IMR-90 (cell line): ENCODE measurements around the gene GCFC2. TPM values are rescaled to one million over a fixed set of nuclear protein-coding genes. Genes with fewer than 3 reads are reported as not detected.

Source experiments
- ATAC-seq: fragments of 200-7000 bp; cut with Tn5 transposase; 2 replicates; pipeline ENCODE4 v1.9.1; 2020; ENCODE audit warnings: low read depth, mild to moderate bottlenecking, moderate library complexity
- BruUV-seq: library from RNA; stranded (reverse); fragments of 400-500 nt; replicated peaks from 2 replicates; lab custom pipeline; 2021; lab: Mats Ljungman, UMichigan
- CTCF ChIA-PET: fragments of 300-600 bp; formaldehyde crosslinking; extraction: SDS; loops from one replicate; lab custom pipeline; 2021; ENCODE audit warnings: antibody characterized with exemption; lab: Yijun Ruan, JAX
- POLR2A ChIA-PET: fragments of 300-600 bp; sonication (Branson Sonifier 250); formaldehyde crosslinking; loops from one replicate; lab custom pipeline; 2022; ENCODE audit warnings: antibody characterized with exemption; ENCODE audit not compliant: unreplicated experiment; lab: Charles Lee
- DNase-seq: peaks from one replicate; pipeline ENCODE4 v3.0.0; 2013
- H2AFZ ChIP-seq: replicated peaks from 2 replicates; pipeline ENCODE3; 2013; ENCODE audit warnings: low read length, mild to moderate bottlenecking; ENCODE audit not compliant: poor library complexity
- H2AK5ac ChIP-seq: 2 replicates; pipeline ENCODE4 v1.6.1; 2013; ENCODE audit warnings: low read depth, low read length, inconsistent platforms
- H2AK9ac ChIP-seq: replicated peaks from 2 replicates; pipeline ENCODE3; 2013; ENCODE audit warnings: mild to moderate bottlenecking, low read depth, low read length, moderate library complexity; ENCODE audit not compliant: poor library complexity
- H2BK120ac ChIP-seq: 2 replicates; pipeline ENCODE4 v1.6.1; 2013; ENCODE audit warnings: low read depth, low read length, inconsistent platforms
- H2BK15ac ChIP-seq: 3 replicates; pipeline ENCODE4 v1.6.1; 2013; ENCODE audit warnings: low read depth, low read length, inconsistent platforms
- H2BK20ac ChIP-seq: 2 replicates; pipeline ENCODE4 v1.6.1; 2013; ENCODE audit warnings: low read depth, mild to moderate bottlenecking, inconsistent platforms, low read length, moderate library complexity
- H2BK5ac ChIP-seq: 2 replicates; pipeline ENCODE4 v1.6.1; 2013; ENCODE audit warnings: mild to moderate bottlenecking, low read depth, low read length, inconsistent platforms; ENCODE audit not compliant: poor library complexity, severe bottlenecking
- H3K14ac ChIP-seq: replicated peaks from 2 replicates; pipeline ENCODE4 v1.6.1; 2013; ENCODE audit warnings: low read depth, low read length, inconsistent platforms
- H3K18ac ChIP-seq: 2 replicates; pipeline ENCODE4 v1.6.1; 2013; ENCODE audit warnings: low read depth, low read length, control low read depth
- H3K23ac ChIP-seq: 2 replicates; pipeline ENCODE4 v1.6.1; 2013; ENCODE audit warnings: low read depth, low read length, inconsistent platforms
- H3K27ac ChIP-seq: 2 replicates; pipeline ENCODE4 v1.5.1; 2013; ENCODE audit warnings: mild to moderate bottlenecking, control low read depth, low read length; ENCODE audit not compliant: insufficient read depth
- H3K27me3 ChIP-seq: 2 replicates; pipeline ENCODE4 v1.6.1; 2013; ENCODE audit warnings: low read length; ENCODE audit not compliant: control insufficient read depth, insufficient read depth
- H3K36me3 ChIP-seq: 2 replicates; pipeline ENCODE4 v1.6.1; 2013; ENCODE audit warnings: low read length, mixed read lengths; ENCODE audit not compliant: control insufficient read depth, insufficient read depth
- H3K4ac ChIP-seq: 2 replicates; pipeline ENCODE4 v1.6.1; 2013; ENCODE audit warnings: low read depth, low read length, inconsistent platforms
- H3K4me1 ChIP-seq: 2 replicates; pipeline ENCODE4 v1.6.1; 2013; ENCODE audit warnings: low read length, mixed read lengths; ENCODE audit not compliant: control insufficient read depth, insufficient read depth
- H3K4me2 ChIP-seq: 2 replicates; pipeline ENCODE4 v1.6.1; 2013; ENCODE audit warnings: low read depth, mild to moderate bottlenecking, control low read depth, low read length, moderate library complexity
- H3K4me3 ChIP-seq: 2 replicates; pipeline ENCODE4 v1.5.1; 2013; ENCODE audit warnings: low read depth, mild to moderate bottlenecking, control low read depth, low read length, moderate library complexity; ENCODE audit not compliant: insufficient read depth
- H3K56ac ChIP-seq: 2 replicates; pipeline ENCODE4 v1.6.1; 2013; ENCODE audit warnings: low read length, inconsistent platforms; ENCODE audit not compliant: insufficient read depth; ENCODE audit errors: extremely low read depth
- H3K79me1 ChIP-seq, 2 experiments: 2 replicates each; pipeline ENCODE4 v1.6.1; 2013; ENCODE audit warnings: low read length in 2 of 2, inconsistent platforms in 1 of 2, low read depth in 1 of 2
- H3K9ac ChIP-seq: 2 replicates; pipeline ENCODE4 v1.6.1; 2013; ENCODE audit warnings: low read depth, low read length, control low read depth
- H3K9me1 ChIP-seq: 2 replicates; pipeline ENCODE4 v1.6.1; 2013; ENCODE audit warnings: low read length, inconsistent platforms; ENCODE audit not compliant: insufficient read depth
- H3K9me3 ChIP-seq: 2 replicates; pipeline ENCODE4 v1.6.1; 2013; ENCODE audit warnings: low read length; ENCODE audit not compliant: control insufficient read depth, insufficient read depth
- H4K20me1 ChIP-seq: 2 replicates; pipeline ENCODE4 v1.6.1; 2013; ENCODE audit warnings: low read length, inconsistent platforms; ENCODE audit not compliant: insufficient read depth
- H4K5ac ChIP-seq: 2 replicates; pipeline ENCODE4 v1.6.1; 2013; ENCODE audit warnings: mild to moderate bottlenecking, low read depth, low read length, control low read depth
- H4K8ac ChIP-seq, 2 experiments: 2 replicates each; pipeline ENCODE4 v1.6.1; 2013; ENCODE audit warnings: low read depth in 2 of 2, low read length in 2 of 2, control low read depth in 1 of 2, inconsistent platforms in 1 of 2
- H4K91ac ChIP-seq: 2 replicates; pipeline ENCODE4 v1.6.1; 2013; ENCODE audit warnings: low read depth, low read length, inconsistent platforms; ENCODE audit not compliant: insufficient read depth
- BHLHE40 ChIP-seq: fragments of 150-350 bp; IDR thresholded peaks from 2 replicates; pipeline ENCODE4 v1.6.1; 2016; ENCODE audit warnings: mild to moderate bottlenecking, low read depth, low read length
- CHD1 ChIP-seq: IDR thresholded peaks from 2 replicates; pipeline ENCODE4 v1.6.1; 2012; ENCODE audit warnings: low read depth, low read length, improper control_type of control experiment
- FOS ChIP-seq: fragments of 150-350 bp; IDR thresholded peaks from 2 replicates; pipeline ENCODE4 v1.6.1; 2016; ENCODE audit warnings: low read depth, low read length
- MAFK ChIP-seq: IDR thresholded peaks from 2 replicates; pipeline ENCODE4 v1.6.1; 2012; ENCODE audit warnings: low read depth, low read length, improper control_type of control experiment
- SMC3 ChIP-seq: fragments of 150-350 bp; IDR thresholded peaks from 2 replicates; pipeline ENCODE4 v1.6.1; 2016; ENCODE audit warnings: low read depth, mild to moderate bottlenecking, antibody characterized with exemption, low read length, moderate library complexity
- WGBS, 2 experiments: methylation state at CpG; one replicate each; pipeline versions ENCODE4 v1.1.5 to v1.1.7; 2013; ENCODE audit warnings: missing lambda C conversion rate in 2 of 2; ENCODE audit not compliant: insufficient read length in 1 of 2; ENCODE audit errors: extremely low coverage in 2 of 2; 5-methylcytosine and 5-hydroxymethylcytosine counted together
- dilution Hi-C: fragments of 300-500 bp; cut with HindIII; formaldehyde crosslinking; loops from one replicate; pipeline ENCODE4 v1.14.3; 2018; ENCODE audit warnings: low sequenced_read_pairs; ENCODE audit not compliant: unreplicated experiment
- in situ Hi-C: fragments of 300-500 bp; cut with MboI; formaldehyde crosslinking; loops from 3 replicates; pipeline ENCODE4 v1.14.3; 2019; ENCODE audit warnings: low sequenced_read_pairs, inconsistent platforms, mixed read lengths
- intact Hi-C: fragments of 100-400 bp; cut with micrococcal nuclease; formaldehyde crosslinking; loops from 2 replicates; pipeline ENCODE4 v1.10.0; 2022
- polyA plus RNA-seq, 3 experiments: library from polyadenylated mRNA; depleted of rRNA; stranded (reverse); fragments of >200 nt; gene quantifications; 2 replicates each; pipeline ENCODE4 v1.2.3, GENCODE V29; 2012; ENCODE audit warnings: low replicate concordance in 1 of 3
- total RNA-seq: library from RNA; depleted of rRNA; stranded (reverse); fragments of >200 nt; gene quantifications from 2 replicates; pipeline ENCODE4 v1.2.3, GENCODE V29; 2012

GCFC2 gene
- total and polyA plus RNA-seq, 2 of the 4 experiments (the other 2 are of a cell fraction), result 6.4 to 10.0 TPM

DNA sequence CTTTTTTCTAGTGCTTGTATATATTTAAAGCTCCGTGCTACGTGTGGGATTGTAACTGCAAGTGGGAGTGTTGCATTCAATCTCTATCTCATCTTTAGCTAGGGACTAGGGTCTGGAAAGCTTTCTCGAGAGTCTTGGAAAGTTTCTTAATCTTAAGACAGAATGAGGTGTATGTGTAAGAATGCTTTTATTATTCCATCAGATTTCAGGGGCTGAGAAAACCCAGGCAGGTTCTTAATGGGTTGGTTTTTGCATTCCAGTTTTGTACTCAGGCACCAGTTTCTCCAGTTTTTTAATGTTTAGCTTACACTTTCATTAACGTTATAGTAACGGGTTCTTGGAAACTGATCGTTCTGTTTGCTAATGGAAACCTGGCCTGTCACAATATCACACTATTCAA lies 43.8 kb downstream of the GCFC2 start:
- Histone ChIP-seq H4K91ac (no peak overlapping the region), H3K27ac (no peak overlapping the region), H3K14ac (no peak overlapping the region), H3K56ac (no peak overlapping the region), H3K9me1 (no peaks in the 10 kb centered on the region), H3K9me3 (no peaks in the 10 kb centered on the region), H2BK15ac (no peak overlapping the region), H3K27me3 (no peaks in the 10 kb centered on the region), H3K23ac (no peak overlapping the region), H2BK120ac (no peak overlapping the region), H2AK5ac (no peak overlapping the region), H3K4me1 (no peaks in the 10 kb centered on the region), H4K8ac (no peak overlapping the region), H4K20me1 (no peaks in the 10 kb centered on the region), H4K5ac (no peak overlapping the region), H3K18ac (no peak overlapping the region), H3K36me3 (peaks cover 4% of the 10 kb centered on the region; the same call in 1 of the 2 replicates), H2BK20ac (no peak overlapping the region), H2AFZ (no peak overlapping the region), H3K4me3 (no peak overlapping the region), H3K9ac (no peak overlapping the region), H3K4ac (no peak overlapping the region), H2BK5ac (no peak overlapping the region), H3K4me2 (no peak overlapping the region), H2AK9ac (no peak overlapping the region), H3K79me1 (no peaks in the 10 kb centered on the region; a peak in 1 of 4 replicates)
- POLR2A ChIA-PET, result no interaction called here
- in situ Hi-C loops (no loop called here), intact Hi-C loops (no loop called here), dilution Hi-C loops (no loop called here)
- no peak for DNase-seq
- no CpG with 5 or more reads among the region's 6 CpGs for whole genome bisulfite sequencing, 2 experiments
- no peak for TF ChIP-seq BHLHE40
- TF ChIP-seq FOS, result no peak
- no peak for TF ChIP-seq MAFK
- no peak for TF ChIP-seq CHD1
- no peak for TF ChIP-seq SMC3
- ATAC-seq, result no peak
- CTCF ChIA-PET, result interaction anchor here (0.8 kb wide), 1 partner anchor 10 kb away, joined by 3 read pairs; no protein-coding TSS in a partner anchor
- no TSS peak for BruUV-seq
